Endothelial cell (in vitro differentiated cells): ENCODE results near the gene SPTB. TPM values are rescaled to one million over a fixed set of nuclear protein-coding genes. Genes with fewer than 3 reads are reported as not detected.

Experiments used
- DNase-seq: peaks from one replicate; pipeline ENCODE4 v3.0.0; 2021; ENCODE audit warnings: low spot score
- H3K27ac Mint-ChIP-seq: one replicate; pipeline ENCODE4 v1.8.0; 2021; ENCODE audit warnings: mixed read lengths, inconsistent platforms; ENCODE audit not compliant: unreplicated experiment
- H3K27me3 Mint-ChIP-seq: one replicate; pipeline ENCODE4 v1.8.0; 2021; ENCODE audit warnings: mild to moderate bottlenecking, moderate library complexity, mixed read lengths, inconsistent platforms; ENCODE audit not compliant: unreplicated experiment
- H3K36me3 Mint-ChIP-seq: one replicate; pipeline ENCODE4 v1.8.0; 2021; ENCODE audit warnings: mild to moderate bottlenecking, low read depth, mixed read lengths, inconsistent platforms; ENCODE audit not compliant: unreplicated experiment
- H3K4me1 Mint-ChIP-seq: one replicate; pipeline ENCODE4 v1.8.0; 2021; ENCODE audit warnings: mild to moderate bottlenecking, mixed read lengths, inconsistent platforms; ENCODE audit not compliant: unreplicated experiment
- H3K4me3 Mint-ChIP-seq: one replicate; pipeline ENCODE4 v1.8.0; 2021; ENCODE audit warnings: mild to moderate bottlenecking, mixed read lengths, inconsistent platforms; ENCODE audit not compliant: unreplicated experiment
- H3K9me3 Mint-ChIP-seq: one replicate; pipeline ENCODE4 v1.8.0; 2021; ENCODE audit warnings: mixed read lengths, inconsistent platforms; ENCODE audit not compliant: unreplicated experiment
- CTCF ChIP-seq: fragments of 200-600 bp; sonication (generic); IDR thresholded peaks from one replicate; pipeline ENCODE4 v1.5.0; 2021; ENCODE audit warnings: antibody characterized with exemption; ENCODE audit not compliant: unreplicated experiment
- total RNA-seq: library from RNA; stranded (reverse); fragmentation: NEBNext Ultra II Directional; extraction: Animal tissue kit (Norgen Biotek cat#: 25700); gene quantifications from one replicate; pipeline ENCODE4 v1.2.1, GENCODE V29; 2021; ENCODE audit not compliant: unreplicated experiment

The SPTB gene
- total RNA-seq, 1 donor from 2014 or later: 0.08 TPM

- peak overlapping the region; percentile 89 for H3K4me3 Mint-ChIP-seq
- H3K27me3 Mint-ChIP-seq: peaks cover 10% of the 10 kb centered on the region
- H3K9me3 Mint-ChIP-seq: no peaks in the 10 kb centered on the region
- peak overlapping the region; percentile 24 for H3K27ac Mint-ChIP-seq
- peaks cover 49% of the 10 kb centered on the region for H3K4me1 Mint-ChIP-seq
- no peak for TF ChIP-seq CTCF
- peak; percentile 41 for DNase-seq
- H3K36me3 Mint-ChIP-seq: peaks cover 13% of the 10 kb centered on the region
Observed at GRCh38 chr14:64702493-64703394, 177.0 kb downstream of the SPTB start.

- no peak overlapping the region for H3K27ac Mint-ChIP-seq
- H3K27me3 Mint-ChIP-seq: peaks cover 7% of the 10 kb centered on the region
- H3K36me3 Mint-ChIP-seq: peaks cover 10% of the 10 kb centered on the region
- peaks cover 39% of the 10 kb centered on the region for H3K4me1 Mint-ChIP-seq
- no peak for DNase-seq
- TF ChIP-seq CTCF: no peak
- H3K4me3 Mint-ChIP-seq: no peak overlapping the region
- no peaks in the 10 kb centered on the region for H3K9me3 Mint-ChIP-seq
Observed at GRCh38 chr14:64701660-64702059, 178.0 kb downstream of the SPTB start.

GRCh38 chr14:64700894-64701293 is 178.8 kb downstream of the SPTB start:
- Mint-ChIP-seq H3K4me3 (no peak overlapping the region), H3K9me3 (no peaks in the 10 kb centered on the region), H3K4me1 (peaks cover 31% of the 10 kb centered on the region), H3K27me3 (peaks cover 7% of the 10 kb centered on the region), H3K27ac (no peak overlapping the region), H3K36me3 (peaks cover 9% of the 10 kb centered on the region)
- TF ChIP-seq CTCF: no peak
- no peak for DNase-seq

- Mint-ChIP-seq H3K4me1 (peaks cover 25% of the 10 kb centered on the region), H3K27me3 (peaks cover 7% of the 10 kb centered on the region), H3K27ac (no peak overlapping the region), H3K36me3 (peaks cover 3% of the 10 kb centered on the region), H3K4me3 (no peak overlapping the region), H3K9me3 (no peaks in the 10 kb centered on the region)
- DNase-seq: no peak
- TF ChIP-seq CTCF: no peak
Observed at GRCh38 chr14:64700290-64700689, 179.4 kb downstream of the SPTB start.

GRCh38 chr14:64698903-64699302 is 180.8 kb downstream of the SPTB start:
- Mint-ChIP-seq H3K27ac (no peak overlapping the region), H3K27me3 (peaks cover 9% of the 10 kb centered on the region), H3K36me3 (no peaks in the 10 kb centered on the region), H3K4me1 (peaks cover 23% of the 10 kb centered on the region), H3K9me3 (no peaks in the 10 kb centered on the region), H3K4me3 (no peak overlapping the region)
- TF ChIP-seq CTCF: no peak
- no peak for DNase-seq
